SJSA1 (cell line): ENCODE results near the gene TLL1. TPM values are rescaled to one million over a fixed set of nuclear protein-coding genes. Genes with fewer than 3 reads are reported as not detected.

ENCODE experiments used
- DNase-seq, 2 experiments: peaks; one replicate each; pipeline ENCODE4 v3.0.0-alpha.2; 2015 to 2020; ENCODE audit warnings: low spot score in 2 of 2, low read depth in 1 of 2
- H3K27ac ChIP-seq: fragments of 250-450 bp; sonication (Bioruptor Pico); 2 replicates; pipeline ENCODE4 v1.5.1; 2020; ENCODE audit warnings: mild to moderate bottlenecking, moderate library complexity
- H3K27me3 ChIP-seq: fragments of 250-450 bp; sonication (Bioruptor Pico); replicated peaks from 2 replicates; pipeline ENCODE4 v1.5.1; 2020; ENCODE audit warnings: mild to moderate bottlenecking, moderate library complexity
- H3K36me3 ChIP-seq: fragments of 250-450 bp; sonication (Bioruptor Pico); 2 replicates; pipeline ENCODE4 v1.5.1; 2020; ENCODE audit warnings: mild to moderate bottlenecking
- H3K4me1 ChIP-seq: fragments of 250-450 bp; sonication (Bioruptor Pico); replicated peaks from 2 replicates; pipeline ENCODE4 v1.6.1; 2021; ENCODE audit warnings: mild to moderate bottlenecking
- H3K4me3 ChIP-seq: fragments of 250-450 bp; sonication (Bioruptor Pico); 2 replicates; pipeline ENCODE4 v1.5.1; 2020; ENCODE audit warnings: mild to moderate bottlenecking
- H3K9me3 ChIP-seq: fragments of 250-450 bp; sonication (Bioruptor Pico); replicated peaks from 2 replicates; pipeline ENCODE4 v1.5.1; 2020; ENCODE audit warnings: mild to moderate bottlenecking
- total RNA-seq: library from RNA; depleted of rRNA; stranded (reverse); fragments of >200 nt; shearing (Covaris generic); gene quantifications from 2 replicates; pipeline ENCODE4 v1.2.3, GENCODE V29; 2014

The TLL1 gene
- total RNA-seq, 1 experiment from 2014 or later, result not detected

DNA sequence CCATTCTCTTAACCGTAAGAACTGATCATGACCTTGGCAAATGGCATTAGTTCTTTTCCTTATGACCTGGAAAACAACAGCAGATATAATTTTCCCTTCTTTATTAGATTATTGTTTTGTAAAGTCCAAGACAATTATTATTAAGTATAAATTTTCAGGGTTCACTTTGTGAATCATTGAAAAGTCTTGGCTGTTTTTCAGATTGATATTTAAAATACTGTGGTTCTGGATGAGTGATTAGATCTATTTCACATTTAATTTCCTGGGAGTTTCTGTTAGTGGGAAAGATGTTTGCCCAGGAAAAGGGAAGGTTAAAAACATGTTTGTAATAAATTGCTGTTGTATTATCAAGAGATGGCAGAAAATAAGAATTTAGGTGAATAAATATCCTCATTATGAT is 194.9 kb downstream of the TLL1 start:
- DNase-seq, result no peak
- H3K27ac ChIP-seq, result no peak overlapping the region
- no peaks in the 10 kb centered on the region for H3K9me3 ChIP-seq
- no peaks in the 10 kb centered on the region for H3K4me1 ChIP-seq
- no peak overlapping the region for H3K4me3 ChIP-seq
- no peaks in the 10 kb centered on the region for H3K36me3 ChIP-seq
- H3K27me3 ChIP-seq, result no peaks in the 10 kb centered on the region

DNA sequence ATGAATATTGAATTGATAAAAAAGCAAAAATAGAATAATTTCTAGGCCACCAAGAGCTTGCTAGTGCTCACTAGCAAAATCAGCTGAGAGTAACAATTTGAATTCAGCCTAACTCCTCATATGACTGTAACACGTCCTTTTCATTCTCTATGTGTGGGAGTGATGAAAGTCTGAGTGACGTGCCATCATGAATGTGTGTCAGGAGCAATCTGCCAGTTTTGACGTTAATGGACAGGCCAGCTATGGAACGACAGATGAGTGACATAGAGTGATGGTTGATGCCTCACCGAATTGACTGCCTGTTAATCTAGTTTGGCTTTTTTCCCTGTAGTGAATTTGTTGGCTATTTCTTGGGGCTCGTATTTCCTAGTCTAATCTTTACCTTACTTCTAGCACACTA is 200.7 kb downstream of the TLL1 start:
- Histone ChIP-seq H3K27ac (no peak overlapping the region), H3K27me3 (no peaks in the 10 kb centered on the region), H3K36me3 (no peaks in the 10 kb centered on the region), H3K9me3 (no peaks in the 10 kb centered on the region), H3K4me3 (no peak overlapping the region), H3K4me1 (no peaks in the 10 kb centered on the region)
- no peak for DNase-seq

DNA sequence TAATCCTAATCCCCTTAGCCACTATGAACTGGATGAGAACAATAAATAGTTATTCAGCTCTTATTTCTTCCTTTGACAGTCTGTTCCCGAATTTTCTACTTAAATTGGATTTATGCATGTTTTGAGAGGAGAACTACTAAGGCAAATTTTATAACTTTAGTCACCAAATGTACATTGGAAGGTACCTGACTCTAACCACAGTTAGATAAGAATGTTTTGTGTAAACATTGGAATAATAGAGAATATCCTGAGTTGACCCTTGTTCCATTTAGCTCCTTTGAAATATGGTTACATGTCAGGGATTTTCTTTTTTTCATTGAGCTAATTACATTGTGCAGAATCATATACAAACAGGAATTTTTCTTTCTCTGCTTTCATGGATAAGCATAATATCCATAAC is 202.6 kb downstream of the TLL1 start:
- no peak overlapping the region for H3K27ac ChIP-seq
- DNase-seq, result no peak
- H3K4me1 ChIP-seq, result no peaks in the 10 kb centered on the region
- H3K4me3 ChIP-seq, result no peak overlapping the region
- H3K9me3 ChIP-seq, result no peaks in the 10 kb centered on the region
- H3K27me3 ChIP-seq, result no peaks in the 10 kb centered on the region
- no peaks in the 10 kb centered on the region for H3K36me3 ChIP-seq

DNA sequence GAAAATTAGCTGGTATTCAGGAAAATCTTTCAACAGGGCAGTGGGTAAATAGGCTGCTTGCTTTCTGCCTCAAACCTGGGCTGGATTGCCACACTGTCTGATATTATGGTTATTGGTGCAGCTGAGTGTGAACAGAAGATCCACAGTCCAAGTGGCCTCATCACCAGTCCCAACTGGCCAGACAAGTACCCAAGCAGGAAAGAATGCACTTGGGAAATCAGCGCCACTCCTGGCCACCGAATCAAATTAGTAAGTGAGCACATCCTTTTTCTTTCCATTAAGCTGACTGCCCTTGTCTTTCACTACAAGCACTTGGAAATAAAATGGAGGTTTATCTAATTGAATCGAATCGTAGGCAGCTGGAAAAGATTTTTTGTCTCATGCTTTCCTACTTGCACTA is 204.7 kb downstream of the TLL1 start:
- Histone ChIP-seq H3K4me3 (no peak overlapping the region), H3K9me3 (no peaks in the 10 kb centered on the region), H3K27ac (no peak overlapping the region), H3K27me3 (no peaks in the 10 kb centered on the region), H3K36me3 (no peaks in the 10 kb centered on the region), H3K4me1 (no peaks in the 10 kb centered on the region)
- no peak for DNase-seq

DNA sequence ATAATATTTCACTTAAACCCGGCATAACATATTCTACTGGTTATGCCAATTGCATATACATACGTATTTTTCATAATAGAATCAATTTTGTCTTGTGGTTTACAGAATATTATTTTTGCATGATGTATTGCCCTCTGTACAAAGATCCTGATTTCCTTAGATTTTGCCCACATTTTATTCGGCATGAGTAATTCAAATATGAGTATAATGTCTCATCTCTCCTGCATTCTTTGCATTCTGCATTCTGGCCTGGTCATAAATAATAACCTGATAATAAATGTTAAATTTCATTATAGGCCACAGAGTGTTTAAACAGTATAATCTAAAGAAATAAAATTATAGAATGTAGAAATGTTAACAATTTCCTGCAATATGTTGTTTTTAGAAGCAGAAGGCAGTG is 205.3 kb downstream of the TLL1 start:
- Histone ChIP-seq H3K27me3 (no peaks in the 10 kb centered on the region), H3K27ac (no peak overlapping the region), H3K4me3 (no peak overlapping the region), H3K9me3 (no peaks in the 10 kb centered on the region), H3K36me3 (no peaks in the 10 kb centered on the region), H3K4me1 (no peaks in the 10 kb centered on the region)
- DNase-seq, result no peak

DNA sequence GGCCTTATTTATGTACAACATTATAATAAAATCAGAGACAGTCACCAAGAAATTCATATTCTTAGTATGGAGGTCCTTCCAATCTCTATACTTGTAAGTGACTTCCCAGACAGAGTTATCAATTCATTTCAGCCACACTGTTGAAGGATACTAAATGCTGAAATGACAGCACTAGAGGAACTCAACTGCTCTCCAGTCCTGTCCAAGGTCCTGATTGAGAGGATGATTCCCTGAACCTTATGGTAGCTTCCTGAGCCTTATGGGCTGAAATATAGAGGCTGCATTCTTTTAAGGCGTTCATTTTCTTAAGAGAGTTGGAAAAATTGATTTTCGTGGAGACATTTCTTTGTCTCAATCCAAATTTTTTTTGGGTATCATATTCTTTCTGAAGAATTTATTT is 205.9 kb downstream of the TLL1 start:
- no peaks in the 10 kb centered on the region for H3K9me3 ChIP-seq
- H3K4me1 ChIP-seq, result no peaks in the 10 kb centered on the region
- no peaks in the 10 kb centered on the region for H3K27me3 ChIP-seq
- no peak overlapping the region for H3K4me3 ChIP-seq
- no peaks in the 10 kb centered on the region for H3K36me3 ChIP-seq
- H3K27ac ChIP-seq, result no peak overlapping the region
- no peak for DNase-seq

DNA sequence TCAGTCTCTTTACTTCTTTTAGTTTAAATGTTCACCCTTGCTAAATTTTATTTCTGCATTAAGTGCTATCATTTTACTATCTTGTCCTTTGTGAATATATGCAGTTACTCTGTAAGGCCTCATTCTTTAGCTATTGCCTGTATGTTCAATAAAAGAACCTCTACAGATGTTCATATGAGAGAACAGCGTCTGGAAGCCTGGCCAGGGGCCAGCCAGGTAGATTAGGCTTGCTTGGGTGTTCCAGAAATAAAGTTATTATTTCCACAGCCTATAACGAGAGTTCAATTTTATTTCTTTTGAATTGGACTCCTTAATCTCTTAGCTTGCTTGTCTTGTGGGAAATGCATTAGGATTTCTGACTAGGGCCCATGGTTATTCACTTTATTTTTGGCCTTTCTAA is 214.5 kb downstream of the TLL1 start:
- Histone ChIP-seq H3K36me3 (no peaks in the 10 kb centered on the region), H3K9me3 (no peaks in the 10 kb centered on the region), H3K27me3 (no peaks in the 10 kb centered on the region), H3K4me1 (no peaks in the 10 kb centered on the region), H3K27ac (no peak overlapping the region), H3K4me3 (no peak overlapping the region)
- DNase-seq, result no peak

DNA sequence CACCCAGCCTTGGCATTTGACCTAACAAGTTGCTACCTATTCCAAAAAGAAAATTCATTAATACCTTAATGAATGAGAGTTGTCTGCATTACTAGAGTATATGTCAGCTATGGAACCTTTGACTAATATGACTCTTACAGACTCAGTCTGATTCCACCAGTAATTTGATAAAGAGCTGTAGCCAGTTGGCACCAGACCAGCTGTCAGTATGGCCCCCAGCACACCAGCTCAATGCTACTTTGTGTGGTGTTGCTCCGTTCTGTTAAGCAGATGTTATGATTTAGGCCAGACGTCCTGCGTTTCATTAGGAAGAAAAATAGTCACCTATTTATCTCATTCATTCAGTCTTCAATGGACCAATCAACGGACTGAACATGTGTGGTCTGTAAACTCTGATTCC is 215.5 kb downstream of the TLL1 start:
- Histone ChIP-seq H3K4me1 (no peaks in the 10 kb centered on the region), H3K36me3 (no peaks in the 10 kb centered on the region), H3K4me3 (no peak overlapping the region), H3K27ac (no peak overlapping the region), H3K9me3 (no peaks in the 10 kb centered on the region), H3K27me3 (no peaks in the 10 kb centered on the region)
- DNase-seq, result no peak

DNA sequence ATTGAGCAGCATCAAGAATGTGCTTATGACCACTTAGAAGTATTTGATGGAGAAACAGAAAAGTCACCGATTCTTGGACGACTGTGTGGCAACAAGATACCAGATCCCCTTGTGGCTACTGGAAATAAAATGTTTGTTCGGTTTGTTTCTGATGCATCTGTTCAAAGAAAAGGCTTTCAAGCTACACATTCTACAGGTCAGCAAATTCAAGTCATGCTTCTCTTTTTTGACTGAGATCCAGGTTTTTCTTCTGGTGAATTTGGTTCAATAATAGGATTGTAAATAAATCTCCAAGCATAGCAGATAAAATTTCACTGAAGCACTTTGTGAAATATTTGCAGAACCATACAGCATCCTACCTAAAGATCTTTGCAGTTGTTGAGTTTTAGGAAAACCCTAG is 218.1 kb downstream of the TLL1 start:
- Histone ChIP-seq H3K4me3 (no peak overlapping the region), H3K27me3 (no peaks in the 10 kb centered on the region), H3K27ac (no peak overlapping the region), H3K4me1 (no peaks in the 10 kb centered on the region), H3K36me3 (no peaks in the 10 kb centered on the region), H3K9me3 (no peaks in the 10 kb centered on the region)
- DNase-seq, result no peak

DNA sequence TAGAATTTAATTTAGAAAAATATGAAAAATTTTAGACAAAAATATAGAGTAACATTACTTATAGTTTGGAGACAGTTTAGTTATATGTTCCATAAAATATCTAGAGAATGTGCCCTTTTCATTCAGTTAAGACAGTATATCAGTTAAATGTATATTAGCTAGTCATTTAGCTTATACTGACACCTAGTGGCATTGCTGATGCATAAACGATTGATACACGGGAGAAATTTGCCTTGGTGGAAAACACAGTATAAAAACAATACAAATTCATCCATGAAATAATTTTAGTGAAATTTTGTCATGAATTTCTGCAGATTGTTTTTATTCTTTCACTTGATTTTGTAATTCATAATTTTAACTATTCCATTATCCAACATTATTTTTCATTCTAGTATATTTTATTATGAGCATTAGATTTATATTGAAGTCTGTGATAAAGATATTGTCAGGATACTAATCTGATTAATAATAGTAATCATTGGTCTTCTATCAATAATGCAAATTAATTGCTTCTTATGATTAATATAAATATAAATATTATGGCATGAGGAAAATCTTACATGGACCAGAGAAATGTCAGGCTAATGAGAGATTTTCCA is 219.0 kb downstream of the TLL1 start:
- Histone ChIP-seq H3K36me3 (no peaks in the 10 kb centered on the region), H3K4me1 (no peaks in the 10 kb centered on the region), H3K27me3 (no peaks in the 10 kb centered on the region), H3K9me3 (no peaks in the 10 kb centered on the region), H3K4me3 (no peak overlapping the region), H3K27ac (no peak overlapping the region)
- no peak for DNase-seq

DNA sequence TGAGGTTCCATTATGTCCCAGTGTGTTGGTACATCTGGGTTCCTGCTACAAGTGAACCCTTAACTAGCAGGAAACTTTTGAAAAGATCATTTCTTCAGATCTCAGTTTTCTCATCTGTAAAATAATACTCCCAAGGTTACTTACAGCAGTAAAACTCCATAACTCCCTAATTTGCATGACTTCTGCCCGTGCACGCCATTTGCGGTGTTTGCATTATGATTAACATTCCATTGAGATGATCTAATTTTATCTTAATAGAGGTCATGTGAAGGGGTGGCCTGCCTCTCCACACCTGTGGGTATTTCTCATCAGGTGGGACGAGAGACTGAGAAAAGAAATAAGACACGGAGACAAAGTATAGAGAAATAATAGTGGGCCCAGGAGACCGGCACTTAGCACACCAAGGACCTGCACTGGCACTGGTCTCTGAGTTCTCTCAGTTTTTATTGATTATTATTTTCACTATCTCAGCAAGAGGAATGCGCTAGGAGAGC is 219.8 kb downstream of the TLL1 start:
- Histone ChIP-seq H3K9me3 (no peaks in the 10 kb centered on the region), H3K27me3 (no peaks in the 10 kb centered on the region), H3K4me3 (no peak overlapping the region), H3K36me3 (no peaks in the 10 kb centered on the region), H3K4me1 (no peaks in the 10 kb centered on the region), H3K27ac (no peak overlapping the region)
- no peak for DNase-seq

DNA sequence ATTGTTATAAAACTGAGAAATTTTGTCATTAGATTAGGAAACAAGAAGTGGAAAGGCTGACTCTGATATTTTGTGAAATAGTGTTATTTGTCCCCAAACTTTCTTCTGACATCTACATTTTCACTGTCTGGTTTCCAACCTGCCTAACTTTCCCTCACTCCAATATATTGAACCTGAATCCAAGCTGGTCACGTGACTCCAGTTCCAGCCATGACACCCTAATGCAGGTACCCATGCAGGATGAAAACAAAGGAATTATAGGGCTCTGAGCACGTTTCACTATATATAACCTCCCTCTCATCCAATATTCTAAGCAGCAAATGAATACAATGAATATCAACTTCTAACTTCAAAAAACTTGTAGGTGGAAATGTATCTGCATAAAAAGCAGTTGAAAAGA is 231.6 kb downstream of the TLL1 start:
- no peak overlapping the region for H3K4me3 ChIP-seq
- no peaks in the 10 kb centered on the region for H3K36me3 ChIP-seq
- no peaks in the 10 kb centered on the region for H3K4me1 ChIP-seq
- H3K27me3 ChIP-seq, result no peaks in the 10 kb centered on the region
- DNase-seq, result no peak
- H3K9me3 ChIP-seq, result no peaks in the 10 kb centered on the region
- no peak overlapping the region for H3K27ac ChIP-seq

DNA sequence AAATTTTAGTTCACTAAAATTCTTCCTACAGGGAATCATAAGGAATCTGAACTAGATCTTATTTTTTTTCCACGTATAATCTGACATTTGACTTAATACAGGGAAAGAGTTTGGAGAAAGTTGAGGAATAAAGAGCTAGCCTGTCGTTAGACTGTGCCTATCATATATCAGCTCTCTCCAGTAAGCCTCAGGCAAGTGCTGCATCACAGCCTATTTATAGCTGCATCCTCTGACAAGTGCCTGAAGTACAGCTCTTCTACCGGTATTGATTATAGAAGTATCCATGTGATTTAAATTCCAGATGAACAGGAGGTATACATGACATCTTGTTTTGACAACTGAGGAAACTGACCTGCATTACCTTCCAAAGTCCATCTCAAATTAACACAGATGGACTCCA is 248.9 kb downstream of the TLL1 start:
- DNase-seq, result no peak
- no peaks in the 10 kb centered on the region for H3K27me3 ChIP-seq

DNA sequence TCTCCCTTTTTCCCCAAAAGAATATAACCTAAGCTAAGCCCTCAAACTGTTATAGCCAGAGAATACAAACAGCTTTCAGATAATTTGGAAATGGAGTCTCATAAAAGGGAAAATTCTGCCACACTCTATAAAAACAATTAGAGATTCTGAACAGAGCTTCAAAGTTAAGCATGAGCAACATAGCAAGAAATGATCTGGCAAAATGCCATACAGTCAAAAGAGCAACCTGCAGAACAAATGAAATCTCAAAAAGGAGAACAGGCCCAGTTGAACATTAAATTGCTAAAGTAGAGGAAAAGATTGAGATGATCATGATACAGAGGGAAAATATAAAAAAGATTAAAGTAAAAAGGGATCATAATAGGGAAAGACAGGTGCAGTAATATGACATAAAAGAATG is 250.5 kb downstream of the TLL1 start:
- H3K36me3 ChIP-seq, result no peaks in the 10 kb centered on the region
- DNase-seq, result no peak
- no peaks in the 10 kb centered on the region for H3K27me3 ChIP-seq
- no peaks in the 10 kb centered on the region for H3K4me1 ChIP-seq
- H3K9me3 ChIP-seq, result no peaks in the 10 kb centered on the region
- H3K4me3 ChIP-seq, result no peak overlapping the region
- H3K27ac ChIP-seq, result no peak overlapping the region

More for the DNA sequence above, 248.9 kb downstream of the TLL1 start:
- Histone ChIP-seq H3K4me1 (no peaks in the 10 kb centered on the region), H3K36me3 (no peaks in the 10 kb centered on the region), H3K9me3 (no peaks in the 10 kb centered on the region), H3K27ac (no peak overlapping the region), H3K4me3 (no peak overlapping the region)

GRCh38 chr4:166128403-166128802 is 255.4 kb downstream of the TLL1 start:
- DNase-seq, result no peak
- Histone ChIP-seq H3K4me3 (no peak overlapping the region), H3K27me3 (no peaks in the 10 kb centered on the region), H3K9me3 (no peaks in the 10 kb centered on the region; the same call in 1 of the 2 replicates), H3K4me1 (no peaks in the 10 kb centered on the region), H3K36me3 (no peaks in the 10 kb centered on the region), H3K27ac (no peak overlapping the region)
